K562 (cell line): ENCODE results near the gene EFNA2. TPM values are rescaled to one million over a fixed set of nuclear protein-coding genes. Genes with fewer than 3 reads are reported as not detected.

Experiments
- CBFA2T3 ChIP-seq: fragments of 450-650 bp; IDR thresholded peaks from 2 replicates; pipeline ENCODE4 v1.6.1; 2017
- CEBPG ChIP-seq, 3 experiments: fragments of 200-800 bp in 1 of 3; sonication (Bioruptor generic) in 1 of 3; sonication (generic) in 1 of 3; formaldehyde crosslinking in 1 of 3; IDR thresholded peaks in 2 of 3; conservative IDR thresholded peaks in 1 of 3; 2 replicates each; pipeline versions ENCODE4 v1.6.1 to v1.8.0; 2016 to 2022; ENCODE audit warnings: missing compliant biosample characterization in 2 of 3, missing genetic modification characterization in 2 of 3, mild to moderate bottlenecking in 1 of 3, missing genetic modification reagents in 1 of 3
- HNRNPL ChIP-seq: fragments of 200-400 bp; formaldehyde crosslinking; IDR thresholded peaks from 2 replicates; pipeline ENCODE4 v1.6.1; 2017; ENCODE audit warnings: low read depth, mild to moderate bottlenecking, low read length
- STAT5B ChIP-seq: fragments of 250-450 bp; sonication (Bioruptor Pico); IDR thresholded peaks from 2 replicates; pipeline ENCODE4 v1.8.0; 2021; ENCODE audit warnings: mild to moderate bottlenecking, inconsistent platforms
- ZBTB7A ChIP-seq: IDR thresholded peaks from 2 replicates; pipeline ENCODE4 v1.6.1; 2011; ENCODE audit warnings: low read depth, mild to moderate bottlenecking, low read length, moderate library complexity, borderline replicate concordance; ENCODE audit not compliant: control insufficient read depth
- ZFP91 ChIP-seq: sonication (generic); formaldehyde crosslinking; IDR thresholded peaks from 2 replicates; pipeline ENCODE4 v1.8.0; 2022; ENCODE audit warnings: mild to moderate bottlenecking, missing genetic modification reagents
- ZNF124 ChIP-seq: sonication (generic); formaldehyde crosslinking; IDR thresholded peaks from 2 replicates; pipeline ENCODE4 v1.8.1; 2022; ENCODE audit warnings: missing genetic modification reagents
- ZNF197 ChIP-seq: fragments of 200-800 bp; sonication (Bioruptor generic); IDR thresholded peaks from 2 replicates; pipeline ENCODE4 v1.6.1; 2016; ENCODE audit warnings: low read depth, missing genetic modification characterization, missing compliant biosample characterization
- polyA plus RNA-seq, 8 experiments: library from polyadenylated mRNA; depleted of rRNA in 4 of 8; stranded (reverse) in 5 of 8; unstranded in 3 of 8; fragments of >200 nt; fragmentation: Nextera tagmentation in 2 of 8; fragmentation: Illumina TruSeq in 1 of 8; extraction: Ambion mirVana in 2 of 8; extraction: Trizol in 1 of 8; gene quantifications; 2 replicates each; pipeline versions ENCODE4 v1.2.1 to v1.2.3, GENCODE V29; 2011 to 2014; ENCODE audit warnings: inconsistent platforms in 1 of 8, missing spikeins in 1 of 8
- total RNA-seq, 7 experiments: library from RNA; depleted of rRNA in 6 of 7; stranded (reverse); fragments of >200 nt in 6 of 7; fragmentation: Illumina TruSeq in 2 of 7; extraction: Trizol in 2 of 7; gene quantifications; 2 replicates each; pipeline versions ENCODE4 v1.2.1 to v1.2.3, GENCODE V29; 2011 to 2021; ENCODE audit warnings: low replicate concordance in 1 of 7

The EFNA2 gene
- total and polyA plus RNA-seq, 9 of the 15 experiments (the other 6 are each of a cell fraction or from before 2014, with no cell fraction given), result 0.11 to 0.44 (median 0.15) TPM; not detected in 6

GRCh38 chr19:1268226-1269064 lies 17.2 kb upstream of the EFNA2 start (continued):
- TF ChIP-seq ZNF197 (CRISPR knock-in tag), result 0 out of 2 replicates have a peak, but pooled peaks have one; percentile 17
- peak; percentile 60 for TF ChIP-seq CEBPG (CRISPR knock-in tag; IDR thresholded peaks at IDR 0.05)
- no peak for TF ChIP-seq CEBPG (tag; conservative IDR thresholded peaks at IDR 0.05 in 1 of 2, IDR thresholded peaks at IDR 0.05 in 1 of 2)
- no peak for TF ChIP-seq HNRNPL
- no peak for TF ChIP-seq ZFP91 (CRISPR knock-in tag)
- TF ChIP-seq STAT5B (CRISPR knock-in tag), result no peak
- TF ChIP-seq ZNF124 (CRISPR knock-in tag), result peak; percentile 80; the same call in 1 of the 2 replicates
- TF ChIP-seq ZBTB7A, result no peak
- TF ChIP-seq CBFA2T3, result no peak
